DMS153 treated with DMSO at 0.1 percent for 48 hours (cell line): ENCODE measurements around the gene ABHD2.
A peak's percentile ranks its signal among the peaks of the same experiment; 100 is the strongest.
"Not testable (repeated sequence)": the region's sequence is repeated elsewhere in the genome, so short reads cannot be mapped to it uniquely, and the experiment has no call there.

Experiments used
- DNase-seq: peaks from one replicate; lab custom pipeline; 2025; ENCODE audit not compliant: unreplicated experiment; lab: John Stamatoyannopoulos, UW

ABHD2 gene

GRCh38 chr15:89119489-89120478 lies 31.5 kb downstream of the ABHD2 start:
- DNase-seq, result no peak

GRCh38 chr15:89120479-89121000 lies 32.3 kb downstream of the ABHD2 start:
- not testable (repeated sequence) for DNase-seq

GRCh38 chr15:89121414-89121813 lies 33.2 kb downstream of the ABHD2 start:
- DNase-seq, result peak; percentile 27

DNA sequence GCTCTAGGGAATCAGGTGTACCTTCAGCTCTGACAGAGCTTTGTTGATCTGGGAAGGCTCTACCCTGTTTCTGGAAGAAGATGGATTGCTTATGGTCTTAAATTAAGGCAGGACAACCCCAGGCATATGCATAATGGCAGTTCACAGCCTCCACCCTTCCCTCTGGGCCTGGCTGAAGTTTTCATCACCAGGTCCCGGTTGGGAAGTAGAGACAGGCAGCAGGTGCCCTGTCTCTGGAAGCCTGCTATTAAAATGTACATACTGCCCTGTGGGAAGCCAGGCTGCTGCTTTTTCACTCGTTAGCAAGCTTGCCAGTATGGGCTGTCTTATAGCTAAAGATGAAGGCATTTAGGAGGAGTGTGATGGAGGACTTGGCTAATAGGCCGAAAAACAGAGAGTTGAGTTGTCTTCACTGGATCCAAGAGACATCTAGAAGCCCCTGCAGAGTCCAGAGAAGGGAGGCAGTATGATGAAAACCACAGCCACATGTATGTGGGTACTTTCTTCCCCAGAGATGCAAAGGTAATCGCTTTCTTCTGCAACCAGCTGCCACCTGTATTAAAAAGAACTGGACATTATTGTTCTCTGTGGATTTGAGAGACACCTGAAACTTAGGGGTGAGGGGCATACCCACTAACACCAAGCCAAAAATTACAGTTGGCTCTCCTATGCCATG lies 34.4 kb downstream of the ABHD2 start:
- DNase-seq, result no peak

DNA sequence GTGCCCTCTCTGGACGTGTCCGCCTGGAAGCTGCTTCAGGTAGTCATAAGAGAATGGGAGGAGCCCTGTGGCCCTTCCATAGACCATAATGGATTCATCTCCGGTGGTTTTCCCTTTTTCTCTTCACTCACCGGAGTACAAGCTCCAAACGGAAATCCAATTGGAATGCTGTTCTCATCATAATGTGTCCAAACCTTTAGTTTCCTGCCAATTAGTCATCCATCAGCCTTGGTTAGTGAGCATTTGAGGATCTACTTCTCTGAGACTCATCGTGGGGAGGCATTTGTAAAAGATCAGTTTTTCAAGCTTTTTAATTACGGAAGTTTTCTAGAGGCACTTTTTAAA lies 34.9 kb downstream of the ABHD2 start:
- DNase-seq, result no peak

DNA sequence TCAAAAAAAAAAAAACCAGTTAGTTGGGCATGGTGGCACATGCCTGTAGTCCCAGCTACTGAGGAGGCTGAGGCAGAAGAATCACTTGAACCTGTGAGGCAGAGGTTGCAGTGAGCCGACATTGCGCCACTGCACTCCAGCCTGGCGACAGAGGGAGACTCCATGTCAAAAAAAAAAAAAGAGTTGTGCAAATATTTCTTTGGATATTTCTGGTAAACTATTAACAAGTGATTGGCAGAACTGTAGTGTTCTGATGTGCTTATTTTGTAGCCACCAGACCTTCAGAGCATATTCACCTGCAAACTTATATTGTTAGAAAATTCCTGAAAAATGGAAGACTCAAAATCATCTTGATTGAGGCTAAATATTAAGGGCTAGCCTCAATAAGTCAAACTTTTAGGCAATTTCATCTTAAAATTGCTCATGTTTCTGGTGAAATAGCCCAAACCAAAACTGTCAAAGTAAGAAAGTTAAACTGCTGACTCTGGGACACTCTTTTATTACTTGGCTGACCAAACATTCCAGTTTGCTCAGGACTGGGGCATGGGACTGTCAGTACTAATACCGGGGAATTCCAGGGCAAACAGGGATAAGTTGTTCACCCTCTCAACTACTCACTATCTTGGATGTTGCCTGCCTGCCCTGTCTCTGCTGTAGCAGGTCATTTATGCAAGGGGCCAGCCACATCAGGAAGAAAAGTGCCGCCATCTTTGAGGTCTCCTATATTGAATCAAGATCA lies 37.0 kb downstream of the ABHD2 start:
- DNase-seq, result no peak

DNA sequence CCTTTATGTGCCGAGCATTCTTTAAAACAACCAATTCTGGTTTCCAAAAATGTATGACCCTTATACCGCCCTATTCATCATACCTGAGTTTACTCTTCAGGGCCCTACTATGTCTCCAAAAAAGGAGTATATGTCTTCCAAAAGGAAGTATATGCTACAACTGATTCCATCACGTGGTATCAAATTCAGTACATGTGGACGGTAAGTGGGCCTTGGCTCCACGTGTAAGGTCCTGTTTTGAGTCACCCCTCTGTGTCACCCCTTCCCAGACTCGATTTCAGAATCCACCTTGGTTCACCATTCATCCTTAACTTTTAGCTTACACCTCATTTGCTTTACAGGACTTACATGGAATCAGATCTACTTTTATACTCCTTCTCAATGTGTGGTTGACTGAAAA lies 37.8 kb downstream of the ABHD2 start:
- DNase-seq, result no peak

GRCh38 chr15:89127054-89127702 lies 38.9 kb downstream of the ABHD2 start:
- DNase-seq, result no peak

- no peak for DNase-seq
These were observed 40.3 kb downstream of the ABHD2 start for GRCh38 chr15:89128320-89129122.

DNA sequence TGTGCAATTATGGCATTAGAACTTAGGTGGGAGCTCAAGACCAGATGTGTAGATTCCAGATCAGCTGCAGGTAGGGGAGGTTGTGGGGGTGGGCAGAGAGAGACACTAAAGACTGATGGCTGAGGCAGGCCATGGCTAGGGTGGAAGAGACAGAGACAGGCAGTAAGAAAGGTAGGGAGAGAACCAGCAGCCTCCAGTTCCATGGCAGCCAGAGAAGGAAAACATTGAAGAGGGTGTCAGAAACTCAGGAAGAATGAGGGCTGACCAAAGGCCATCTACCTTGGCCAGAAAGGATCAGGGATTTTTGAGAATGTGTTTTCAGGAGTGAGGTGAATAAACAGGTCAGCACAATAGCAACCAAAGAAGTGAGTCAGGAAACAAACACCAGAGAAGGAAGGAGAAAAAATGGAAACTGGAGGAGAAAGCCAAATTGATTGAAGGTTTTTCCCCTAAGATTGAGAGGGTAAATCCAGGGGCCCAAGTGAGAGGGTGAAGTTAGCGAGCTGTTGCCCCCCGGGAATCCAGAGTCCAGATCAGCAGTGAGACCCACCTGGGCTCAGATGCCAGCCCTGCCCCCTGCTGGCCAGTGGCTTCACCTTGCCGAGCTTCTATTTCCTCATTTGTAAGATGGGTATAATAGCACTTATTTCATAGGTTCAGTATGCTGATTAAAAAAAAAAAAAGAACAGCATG lies 41.0 kb downstream of the ABHD2 start:
- DNase-seq, result no peak

GRCh38 chr15:89129816-89130134 lies 41.5 kb downstream of the ABHD2 start:
- no peak for DNase-seq

GRCh38 chr15:89130201-89130600 lies 41.9 kb downstream of the ABHD2 start:
- DNase-seq, result no peak

DNA sequence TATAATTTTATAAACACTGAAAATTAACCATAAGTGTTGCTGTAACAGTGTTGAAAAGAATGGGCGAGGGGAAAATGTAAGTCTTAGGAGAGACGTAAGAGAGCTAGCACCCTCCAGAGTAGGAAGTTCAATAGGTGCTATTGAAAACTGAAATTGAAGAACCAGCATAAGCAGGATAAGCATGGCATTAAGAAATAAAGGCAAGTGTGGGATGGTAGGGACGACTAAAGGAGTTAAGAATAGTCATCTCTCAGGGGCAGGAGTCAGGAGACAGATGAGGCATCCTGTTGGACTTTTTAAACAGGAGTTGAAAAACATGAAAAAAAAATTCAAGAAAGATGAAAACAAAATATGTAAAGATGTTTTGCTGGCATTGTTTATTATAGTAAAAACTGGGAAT lies 43.5 kb downstream of the ABHD2 start:
- DNase-seq, result no peak

DNA sequence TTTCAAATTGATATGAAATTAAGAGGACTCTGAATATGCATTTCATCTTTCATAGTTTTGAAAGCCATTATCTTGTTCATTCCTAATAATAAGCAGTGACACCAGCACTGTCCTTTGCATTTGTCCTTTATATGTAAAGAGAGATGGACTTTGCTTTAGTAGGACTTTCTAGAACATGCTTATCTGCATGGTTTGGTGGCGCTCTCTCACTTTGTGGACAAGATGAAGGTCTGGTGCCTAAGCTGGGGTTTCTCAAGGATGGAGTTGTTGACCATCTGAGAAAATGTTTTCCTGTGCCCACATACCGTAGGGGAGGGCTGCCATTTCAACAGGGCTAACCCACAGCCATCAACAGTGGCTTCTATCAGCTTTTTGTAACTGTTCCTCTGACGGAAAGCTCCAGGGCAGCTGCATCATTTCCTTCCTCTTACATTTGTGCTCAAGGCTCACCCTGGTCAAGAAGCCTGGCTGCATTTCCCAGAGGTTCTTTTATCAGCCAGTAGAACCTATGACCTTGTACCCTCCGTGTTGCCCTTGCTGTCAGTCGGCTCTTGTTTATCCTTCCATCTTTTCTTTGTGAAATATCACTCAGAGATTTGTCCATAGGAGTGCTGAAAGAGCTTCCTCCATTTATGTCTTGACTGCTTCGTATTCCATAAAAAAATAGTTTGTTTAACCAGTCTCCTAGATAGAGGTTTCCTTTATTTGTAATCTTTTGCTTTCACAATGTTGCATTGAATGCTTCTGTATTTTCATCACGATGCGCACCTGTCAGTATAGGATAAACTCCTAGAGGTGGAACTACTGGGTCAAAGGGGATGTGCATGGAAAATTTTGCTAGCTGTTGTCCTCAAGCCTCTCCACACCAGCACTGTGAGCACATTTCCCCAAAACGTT lies 44.6 kb downstream of the ABHD2 start:
- no peak for DNase-seq

DNA sequence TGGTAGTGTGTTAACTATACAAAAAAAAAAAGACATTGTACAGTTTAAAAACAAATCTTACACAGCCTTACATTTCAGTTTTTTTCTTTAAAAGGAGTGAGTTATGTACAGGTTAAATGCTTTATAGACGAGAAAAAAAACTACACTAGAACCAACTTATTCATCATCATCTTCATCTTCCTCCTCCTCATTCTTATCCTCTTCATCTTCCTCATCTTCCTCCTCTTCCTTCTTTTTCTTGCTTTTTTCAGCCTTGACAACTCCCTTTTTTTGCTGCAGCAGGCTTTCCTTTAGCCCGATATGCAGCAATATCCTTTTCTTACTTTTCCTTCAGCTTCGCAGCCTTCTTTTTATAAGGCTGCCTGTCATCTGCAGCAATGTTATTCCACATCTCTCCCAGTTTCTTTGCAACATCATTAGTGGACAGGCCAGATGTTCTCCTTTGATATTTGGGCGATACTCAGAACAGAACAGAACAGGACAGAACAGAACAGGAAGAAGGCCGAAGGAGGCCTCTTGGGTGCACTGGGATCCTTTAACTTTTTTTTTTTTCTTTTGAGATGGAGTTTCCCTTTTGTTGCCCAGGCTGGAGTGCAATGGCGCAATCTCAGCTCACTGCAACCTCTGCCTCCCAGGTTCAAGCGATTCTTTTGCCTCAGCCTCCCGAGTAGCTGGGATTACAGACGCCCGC lies 47.3 kb downstream of the ABHD2 start:
- not testable (repeated sequence) for DNase-seq

DNA sequence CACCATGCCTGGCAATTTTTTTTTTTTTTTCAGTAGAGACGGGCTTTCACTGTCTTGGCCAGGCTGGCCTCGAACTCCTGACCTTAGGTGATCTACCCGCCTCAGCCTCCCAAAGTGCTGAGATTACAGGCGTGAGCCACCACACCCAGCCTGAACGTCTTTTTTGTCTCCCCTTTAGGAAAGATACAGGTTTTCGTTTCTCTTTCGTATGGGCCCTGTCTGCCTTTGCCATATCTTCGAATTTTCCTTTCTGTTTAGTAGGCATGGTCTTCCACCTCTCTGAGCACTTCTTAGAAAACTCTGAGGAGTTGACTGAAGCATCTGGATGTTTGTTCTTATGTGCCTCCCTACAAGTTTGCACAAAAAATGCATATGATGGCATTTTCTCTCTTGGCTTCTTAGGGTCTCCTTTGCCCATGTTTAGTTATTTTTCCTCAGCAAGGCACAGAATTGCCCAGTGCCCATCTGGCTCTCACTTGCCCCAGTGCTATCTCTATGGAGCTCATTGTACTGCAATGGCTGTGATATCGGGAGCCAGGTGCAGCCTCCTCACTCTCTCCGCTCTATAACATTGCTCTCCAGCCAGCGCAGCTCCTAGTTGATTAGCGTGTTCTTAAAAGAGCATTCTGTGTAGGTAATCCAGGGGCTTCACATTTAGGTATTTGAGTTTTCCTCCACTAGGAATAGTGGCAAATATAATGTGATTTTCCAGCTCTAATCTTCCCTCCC lies 48.0 kb downstream of the ABHD2 start:
- DNase-seq, result no peak
